Upper lobe of left lung (tissue), 6 donors: ENCODE data around the gene ZNF33B. TPM values are rescaled to one million over a fixed set of nuclear protein-coding genes. Genes with fewer than 3 reads are reported as not detected.

ENCODE experiments used
- ATAC-seq, 2 donors: fragments of 200-7000 bp; cut with Tn5 transposase; one replicate each; pipeline ENCODE4 v1.9.1; 2022; ENCODE audit warnings: mild to moderate bottlenecking in 2 of 2, moderate library complexity in 2 of 2; ENCODE audit not compliant: low FRiP score in 2 of 2
- DNase-seq, 2 donors: peaks; one replicate each; pipeline ENCODE4 v3.0.0-alpha.2; 2019 to 2020
- H3K27ac ChIP-seq, 4 donors: fragments of 200-600 bp; sonication (generic); one replicate each; pipeline ENCODE4 v1.5.1; 2016 to 2019
- H3K27me3 ChIP-seq, 4 donors: fragments of 200-600 bp; sonication (generic); one replicate each; pipeline ENCODE4 v1.5.1; 2017 to 2019
- H3K36me3 ChIP-seq, 4 donors: fragments of 200-600 bp; sonication (generic); one replicate each; pipeline ENCODE4 v1.5.1; 2016 to 2019
- H3K4me1 ChIP-seq, 4 donors: fragments of 200-600 bp; sonication (generic); one replicate each; pipeline ENCODE4 v1.5.1; 2018 to 2019
- H3K4me3 ChIP-seq, 4 donors: fragments of 200-600 bp; sonication (generic); one replicate each; pipeline ENCODE4 v1.5.1; 2017 to 2019; ENCODE audit warnings: mild to moderate bottlenecking in 2 of 4, moderate library complexity in 1 of 4
- H3K9me3 ChIP-seq, 4 donors: fragments of 200-600 bp; sonication (generic); one replicate each; pipeline ENCODE4 v1.5.1; 2018 to 2019
- CTCF ChIP-seq, 6 experiments: fragments of 450-650 bp in 4 of 6; fragments of 200-600 bp in 2 of 6; sonication (generic) in 2 of 6; IDR thresholded peaks; one replicate each; pipeline ENCODE4 v1.5.1; 2016 to 2019; ENCODE audit warnings: antibody characterized with exemption in 6 of 6
- EP300 ChIP-seq, 4 donors: sonication (generic); formaldehyde crosslinking; IDR thresholded peaks; one replicate each; pipeline ENCODE4 v1.5.1; 2017; ENCODE audit warnings: antibody characterized with exemption in 4 of 4, control low read depth in 2 of 4
- POLR2A ChIP-seq, 4 donors: fragments of 450-650 bp; IDR thresholded peaks; one replicate each; pipeline ENCODE4 v1.5.1; 2016 to 2017; ENCODE audit warnings: antibody characterized with exemption in 4 of 4, mild to moderate bottlenecking in 2 of 4
- POLR2AphosphoS5 ChIP-seq, 2 donors: sonication (generic); formaldehyde crosslinking; IDR thresholded peaks; one replicate each; pipeline ENCODE4 v1.5.1; 2017; ENCODE audit warnings: antibody characterized with exemption in 2 of 2
- WGBS, 2 donors: methylation state at CpG; one replicate each; pipeline ENCODE4 v1.1.5; 2017 to 2018; 5-methylcytosine and 5-hydroxymethylcytosine counted together
- total RNA-seq, 6 donors: library from RNA; depleted of rRNA in 4 of 6; stranded (reverse); fragments of >200 nt in 4 of 6; gene quantifications; one replicate each; pipeline versions ENCODE4 v1.1.0 to v1.2.1, GENCODE V29; 2016 to 2021
- donor health status: DM: no; HTN: no; CAD: no; lungs with moderate emphysema.
- donor health status: DM: no; HTN: yes; CAD: no; lungs with severe emphysema.

The ZNF33B gene
- total RNA-seq, 6 donors from 2014 or later: 20.2 to 51.3 (median 32.0) TPM

DNA sequence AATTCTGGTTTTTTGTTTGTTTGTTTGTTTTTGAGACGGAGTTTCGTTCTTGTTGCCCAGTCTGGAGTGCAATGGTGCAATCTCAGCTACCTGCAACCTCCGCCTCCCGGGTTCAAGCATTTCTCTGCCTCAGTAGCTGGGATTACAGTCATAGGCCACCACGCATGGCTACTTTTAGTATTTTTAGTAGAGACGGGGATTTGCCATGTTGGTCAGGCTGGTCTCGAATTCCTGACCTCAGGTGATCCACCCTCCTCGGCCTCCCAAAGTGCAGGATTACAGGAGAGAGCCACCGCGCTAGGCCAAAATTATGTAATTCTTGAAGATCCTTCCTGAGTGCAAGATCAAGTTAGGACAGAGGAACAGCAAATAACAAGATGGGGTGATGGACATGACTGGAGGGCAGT, 719 bp downstream of the ZNF33B start:
- no peaks in the 10 kb centered on the region for H3K27me3 ChIP-seq
- no peak for DNase-seq
- H3K4me3 ChIP-seq: peak overlapping the region; percentile 80 to 90 (median 82)
- H3K4me1 ChIP-seq: peaks cover 0 to 14% (median 8%) of the 10 kb centered on the region in 4 donors
- no peaks in the 10 kb centered on the region for H3K9me3 ChIP-seq
- ATAC-seq: peak in 1 of 2 donors; percentile 34
- H3K36me3 ChIP-seq: peaks cover 0 to 7% (median 0%) of the 10 kb centered on the region in 4 donors
- no peak for TF ChIP-seq POLR2A (IDR thresholded peaks at IDR 0.05)
- TF ChIP-seq EP300 (IDR thresholded peaks at IDR 0.05): no peak
- no peak for TF ChIP-seq CTCF (IDR thresholded peaks at IDR 0.05)
- TF ChIP-seq POLR2AphosphoS5 (IDR thresholded peaks at IDR 0.05): no peak
- peak overlapping the region; percentile 92 to 97 (median 94) for H3K27ac ChIP-seq
- 21 to 27% methylated on average over 9 to 10 of the region's 10 CpGs for WGBS, 2 donors

DNA sequence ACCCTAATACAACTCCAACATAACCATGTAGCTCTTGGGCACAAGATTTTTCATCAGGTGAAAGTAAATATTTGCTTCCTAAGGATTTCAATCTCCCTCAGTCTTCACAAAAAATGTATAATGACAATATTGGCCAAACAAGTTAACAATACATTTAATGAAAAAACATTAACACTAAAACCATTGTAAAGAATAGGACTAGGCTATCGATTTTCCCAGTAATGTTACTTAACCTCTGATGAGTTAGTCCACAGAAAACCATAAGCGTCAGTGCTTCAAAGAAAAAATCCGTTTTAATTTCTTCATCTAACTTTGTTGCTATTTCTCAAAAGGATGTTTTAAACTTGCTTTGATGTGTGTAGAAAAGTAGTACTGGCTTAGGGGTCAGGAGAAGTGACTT, 1.2 kb downstream of the ZNF33B start:
- no peaks in the 10 kb centered on the region for H3K9me3 ChIP-seq
- TF ChIP-seq POLR2AphosphoS5 (IDR thresholded peaks at IDR 0.05): no peak
- WGBS, 2 donors: 57 to 62% methylated on average over 3 of the region's 3 CpGs
- ATAC-seq: no peak
- peaks cover 0 to 12% (median under 1%) of the 10 kb centered on the region in 4 donors for H3K36me3 ChIP-seq
- peaks cover 0 to 14% (median 8%) of the 10 kb centered on the region in 4 donors for H3K4me1 ChIP-seq
- peak overlapping the region in 3 of 4 donors; percentile 80 to 90 (median 81) for H3K4me3 ChIP-seq
- H3K27me3 ChIP-seq: no peaks in the 10 kb centered on the region
- peak overlapping the region; percentile 92 to 97 (median 94) for H3K27ac ChIP-seq
- no peak for DNase-seq

DNA sequence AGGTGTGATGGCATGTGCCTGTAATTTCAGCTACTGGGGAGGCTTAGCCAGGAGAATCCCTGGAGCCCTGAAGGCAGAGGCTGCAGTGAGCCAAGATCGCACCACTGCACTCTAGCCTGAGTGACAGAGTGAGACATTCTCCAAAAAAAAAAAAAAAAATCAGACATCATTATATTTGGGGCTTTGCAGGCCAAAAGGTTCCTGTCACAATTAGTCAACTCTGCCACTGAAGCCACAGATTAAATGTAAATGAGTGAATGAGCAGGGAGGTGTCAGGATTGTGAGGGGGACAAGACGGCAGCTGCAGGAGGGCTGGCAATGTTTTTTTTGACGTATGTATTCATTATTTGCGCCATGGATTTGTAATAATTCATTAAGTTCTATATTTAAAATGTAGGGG, 3.3 kb downstream of the ZNF33B start:
- WGBS, 2 donors: 90 to 91% methylated on average over 4 of the region's 4 CpGs
- no peak for DNase-seq
- no peaks in the 10 kb centered on the region for H3K9me3 ChIP-seq
- TF ChIP-seq CTCF (IDR thresholded peaks at IDR 0.05) (no peak), POLR2AphosphoS5 (IDR thresholded peaks at IDR 0.05) (no peak), EP300 (IDR thresholded peaks at IDR 0.05) (no peak)
- H3K4me3 ChIP-seq: no peak overlapping the region
- peaks cover 0 to 14% (median 8%) of the 10 kb centered on the region in 4 donors for H3K4me1 ChIP-seq
- H3K36me3 ChIP-seq: peaks cover 0 to 33% (median 17%) of the 10 kb centered on the region in 4 donors
- H3K27ac ChIP-seq: no peak overlapping the region
- ATAC-seq: no peak
- H3K27me3 ChIP-seq: no peaks in the 10 kb centered on the region

DNA sequence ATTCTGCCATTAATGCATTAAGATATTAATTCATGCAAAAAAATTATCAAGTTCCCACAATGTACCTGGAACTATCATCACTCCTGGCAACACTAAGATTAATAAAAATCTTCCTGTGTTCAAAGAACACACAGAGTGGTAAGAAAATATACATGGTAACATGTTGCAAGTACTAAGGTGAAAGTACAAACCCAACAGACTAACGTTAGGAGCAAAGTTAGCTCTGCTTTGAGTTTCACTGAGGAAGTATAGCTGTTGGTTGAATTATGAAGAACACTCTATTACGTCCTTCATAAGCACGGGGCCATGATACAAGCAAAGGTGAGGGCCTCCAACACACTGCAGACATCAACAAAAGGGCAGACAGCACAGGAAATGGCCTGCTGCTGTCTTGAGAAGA, 5.8 kb downstream of the ZNF33B start:
- peaks cover 0 to 57% (median 33%) of the 10 kb centered on the region in 4 donors for H3K36me3 ChIP-seq
- WGBS, 2 donors: 84 to 88% methylated on average over 3 of the region's 3 CpGs
- H3K27me3 ChIP-seq: no peaks in the 10 kb centered on the region
- no peaks in the 10 kb centered on the region for H3K9me3 ChIP-seq
- DNase-seq (no peak), ATAC-seq (no peak)
- H3K27ac ChIP-seq: no peak overlapping the region
- no peak overlapping the region for H3K4me3 ChIP-seq
- H3K4me1 ChIP-seq: peaks cover 0 to 10% (median 5%) of the 10 kb centered on the region in 4 donors
- TF ChIP-seq EP300 (IDR thresholded peaks at IDR 0.05) (no peak), POLR2AphosphoS5 (IDR thresholded peaks at IDR 0.05) (no peak), CTCF (IDR thresholded peaks at IDR 0.05) (no peak), POLR2A (IDR thresholded peaks at IDR 0.05) (no peak)

DNA sequence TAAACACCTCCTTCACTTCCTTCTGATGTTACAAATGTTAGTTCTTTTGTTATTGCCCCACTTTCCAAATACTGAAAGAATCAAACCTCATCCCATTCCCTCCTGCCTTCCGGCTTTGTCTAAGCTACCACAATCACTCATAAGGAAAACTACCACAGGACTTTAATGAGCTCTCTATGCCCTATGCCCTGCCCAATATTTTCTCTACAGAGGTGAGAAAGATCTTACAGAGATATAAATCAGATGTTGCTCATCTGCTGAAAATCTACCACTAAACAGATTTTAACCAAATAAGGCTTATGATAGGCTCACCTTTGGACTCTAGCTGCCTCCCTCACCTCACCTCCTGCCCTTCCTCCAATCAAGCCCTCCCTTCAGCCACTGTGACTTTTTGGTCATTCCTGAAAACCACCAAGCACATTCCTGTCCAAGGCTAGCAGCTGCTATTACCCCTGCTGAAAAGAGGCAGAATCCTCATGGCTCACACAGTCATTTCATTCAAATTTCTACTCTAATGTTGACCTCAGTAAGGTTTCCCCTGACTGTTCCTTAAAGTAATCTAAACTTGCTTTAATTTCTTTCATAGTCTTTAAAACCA, 7.7 kb downstream of the ZNF33B start:
- TF ChIP-seq CTCF (IDR thresholded peaks at IDR 0.05): no peak
- no peak for TF ChIP-seq POLR2A (IDR thresholded peaks at IDR 0.05)
- no peak for TF ChIP-seq POLR2AphosphoS5 (IDR thresholded peaks at IDR 0.05)
- TF ChIP-seq EP300 (IDR thresholded peaks at IDR 0.05): no peak
- no peak for DNase-seq
- Histone ChIP-seq H3K9me3 (no peaks in the 10 kb centered on the region), H3K36me3 (peaks cover 0 to 68% (median 36%) of the 10 kb centered on the region in 4 donors), H3K27ac (no peak overlapping the region), H3K27me3 (no peaks in the 10 kb centered on the region), H3K4me3 (no peak overlapping the region), H3K4me1 (no peaks in the 10 kb centered on the region)
- WGBS, 2 donors: 78 to 86% methylated on average over 1 of the region's 1 CpG
- ATAC-seq: no peak
